ENCODE measurements around the gene DDX52.
"Not testable (repeated sequence)": the region's sequence is repeated elsewhere in the genome, so short reads cannot be mapped to it uniquely, and the experiment has no call there.

Gene DDX52

GRCh38 chr17:37648555-37648954, 5.3 kb upstream of the DDX52 start:
- no peak for DNase-seq

- DNase-seq: no peak
These were observed 4.6 kb upstream of the DDX52 start for GRCh38 chr17:37647856-37648255.

GRCh38 chr17:37643869-37644268, 623 bp upstream of the DDX52 start:
- no peak for DNase-seq

- peak; percentile 56 for DNase-seq
These were observed 565 bp downstream of the DDX52 start for GRCh38 chr17:37642681-37643080.

DNA sequence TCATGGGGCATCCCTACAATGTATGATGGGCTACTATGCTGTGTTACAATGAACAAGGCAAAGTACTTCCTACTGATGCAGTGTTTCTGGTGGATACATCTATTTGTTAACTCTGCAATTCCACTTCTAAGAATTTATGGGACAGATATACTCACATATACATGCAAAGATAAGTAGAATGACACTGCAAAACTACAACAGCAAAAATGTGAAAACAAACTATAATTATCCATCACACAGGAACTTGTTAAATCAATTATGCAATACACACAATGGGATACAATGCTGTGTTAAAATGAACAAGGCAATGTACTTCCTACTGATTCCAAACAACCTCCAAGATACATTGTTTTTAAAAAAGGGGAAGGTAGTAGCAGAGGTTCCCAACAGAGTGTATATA, 3.2 kb downstream of the DDX52 start:
- peak; percentile 26 for DNase-seq

DNA sequence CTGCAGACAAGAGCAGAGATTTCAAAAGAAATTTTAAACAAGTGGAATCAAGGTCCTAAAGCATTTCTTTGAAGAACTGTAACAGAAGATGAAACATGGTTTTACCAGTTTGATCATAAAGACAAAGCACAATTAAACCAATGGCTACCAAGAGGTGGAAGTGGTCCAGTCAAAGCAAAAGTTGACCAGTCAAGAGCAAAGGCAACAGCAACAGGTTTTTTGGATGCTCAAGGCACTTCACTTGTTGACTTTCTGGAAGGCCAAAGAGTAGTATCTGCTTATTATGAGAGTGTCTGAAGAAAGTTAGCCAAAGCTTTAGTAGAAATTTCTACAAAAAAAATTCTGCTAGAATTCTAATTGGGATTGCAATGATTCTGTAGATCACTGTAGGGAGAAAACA, 5.3 kb downstream of the DDX52 start:
- no peak for DNase-seq

DNA sequence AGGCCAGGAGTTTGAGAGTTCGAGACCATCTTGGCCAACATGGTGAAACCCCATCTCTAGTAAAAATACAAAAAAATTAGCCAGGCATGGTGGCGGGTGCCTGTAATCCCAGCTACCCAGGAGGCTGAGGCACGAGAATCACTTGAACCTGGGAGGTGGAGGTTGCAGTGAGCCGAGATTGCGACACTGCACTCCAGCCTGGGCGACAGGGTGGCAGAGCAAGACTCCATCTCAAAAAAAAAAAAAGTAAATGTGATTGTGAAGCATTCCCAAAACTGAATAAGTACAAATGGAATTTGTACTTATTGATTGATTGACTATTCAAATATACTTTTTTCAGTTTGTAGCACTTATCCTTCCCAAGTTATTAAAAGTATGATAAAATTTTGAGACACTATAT, 26.8 kb downstream of the DDX52 start:
- DNase-seq: not testable (repeated sequence)

DNA sequence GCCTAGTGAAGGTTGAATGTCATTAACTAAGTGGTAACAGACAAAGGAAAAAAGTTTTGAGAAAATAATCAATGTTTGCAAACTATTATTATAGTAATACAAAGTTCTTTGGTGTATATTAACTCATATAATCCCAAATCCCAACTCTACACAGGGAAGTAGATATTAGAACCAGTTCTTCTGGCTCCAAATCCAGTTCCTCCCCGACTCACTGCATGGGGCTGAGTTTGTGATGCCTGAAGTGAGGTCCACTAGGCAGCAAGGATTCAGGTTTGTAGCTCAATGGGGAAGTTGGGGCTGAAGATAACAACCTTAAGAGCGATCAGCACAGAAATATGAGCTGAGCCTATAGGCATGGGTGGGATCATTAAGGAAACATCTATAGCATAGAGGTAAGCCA, 28.4 kb downstream of the DDX52 start:
- no peak for DNase-seq

- DNase-seq: no peak
These were observed 28.9 kb downstream of the DDX52 start for GRCh38 chr17:37614391-37614790.

DNA sequence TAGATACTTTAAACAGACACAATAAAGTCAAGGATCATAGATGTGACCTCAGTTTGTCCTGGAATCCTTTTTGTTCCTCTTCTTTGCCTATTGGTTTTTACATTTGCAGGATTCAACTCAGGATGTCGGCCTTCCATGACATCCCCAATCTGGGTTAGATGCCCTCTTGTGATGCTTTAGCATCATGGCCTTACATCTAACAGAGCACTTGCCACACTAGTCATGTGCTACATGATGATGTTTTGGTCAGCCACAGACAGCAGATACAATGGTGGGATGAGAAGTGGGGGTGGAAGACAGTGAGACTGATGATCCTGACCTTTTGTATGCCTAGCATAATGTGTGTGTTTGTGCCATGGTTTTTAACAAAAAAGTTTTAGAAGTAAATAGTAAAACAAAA, 32.3 kb downstream of the DDX52 start:
- DNase-seq: peak; percentile 14

GRCh38 chr17:37610041-37610420, 33.2 kb downstream of the DDX52 start:
- peak; percentile 5 for DNase-seq

GRCh38 chr17:37609170-37610040, 33.8 kb downstream of the DDX52 start, which contains the start of gene SYNRG:
SYNRG (minus strand) TSS chr17:37609418; CDS start chr17:37609355, 63 bp downstream.
- DNase-seq: peak; percentile 96

DNA sequence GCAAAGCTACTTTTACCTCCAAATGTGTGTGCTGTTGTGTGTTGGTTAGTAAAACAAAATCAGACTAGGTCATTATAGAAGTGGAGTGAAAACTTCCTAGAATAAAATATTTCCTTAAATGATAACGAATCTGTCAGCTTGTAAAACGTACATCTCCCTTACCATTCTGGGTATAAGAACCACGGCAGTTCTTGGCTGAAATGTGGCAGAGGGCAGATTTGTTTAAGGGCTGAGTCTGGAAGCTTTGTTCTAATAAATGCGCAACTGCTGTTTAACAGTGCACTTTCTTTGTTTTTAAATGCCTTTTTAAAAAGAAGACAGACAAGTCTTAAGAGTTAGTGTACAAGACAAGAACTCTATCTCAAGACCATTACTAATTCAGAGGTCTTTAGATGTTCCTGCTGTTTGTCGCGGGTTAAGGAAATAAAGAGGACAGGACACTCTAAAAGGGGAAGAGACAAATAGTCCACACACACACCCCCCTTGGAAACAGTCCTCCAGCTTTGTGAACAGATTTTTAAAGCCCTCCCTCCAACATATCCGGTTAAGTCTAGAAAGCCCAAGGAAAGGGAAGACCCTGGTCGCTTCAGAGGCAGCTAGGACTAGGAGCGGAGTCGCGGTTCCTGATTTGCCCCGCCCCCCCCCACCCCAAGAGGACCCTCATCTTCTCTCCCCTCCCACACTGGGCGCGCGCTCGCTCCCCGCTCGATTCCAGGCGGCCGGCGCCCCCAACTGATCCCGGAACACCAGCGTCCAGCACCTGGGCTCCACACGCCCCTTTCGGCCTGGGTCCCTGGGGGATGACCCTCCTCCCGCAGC, 34.7 kb downstream of the DDX52 start:
- DNase-seq: peak; percentile 54

DNA sequence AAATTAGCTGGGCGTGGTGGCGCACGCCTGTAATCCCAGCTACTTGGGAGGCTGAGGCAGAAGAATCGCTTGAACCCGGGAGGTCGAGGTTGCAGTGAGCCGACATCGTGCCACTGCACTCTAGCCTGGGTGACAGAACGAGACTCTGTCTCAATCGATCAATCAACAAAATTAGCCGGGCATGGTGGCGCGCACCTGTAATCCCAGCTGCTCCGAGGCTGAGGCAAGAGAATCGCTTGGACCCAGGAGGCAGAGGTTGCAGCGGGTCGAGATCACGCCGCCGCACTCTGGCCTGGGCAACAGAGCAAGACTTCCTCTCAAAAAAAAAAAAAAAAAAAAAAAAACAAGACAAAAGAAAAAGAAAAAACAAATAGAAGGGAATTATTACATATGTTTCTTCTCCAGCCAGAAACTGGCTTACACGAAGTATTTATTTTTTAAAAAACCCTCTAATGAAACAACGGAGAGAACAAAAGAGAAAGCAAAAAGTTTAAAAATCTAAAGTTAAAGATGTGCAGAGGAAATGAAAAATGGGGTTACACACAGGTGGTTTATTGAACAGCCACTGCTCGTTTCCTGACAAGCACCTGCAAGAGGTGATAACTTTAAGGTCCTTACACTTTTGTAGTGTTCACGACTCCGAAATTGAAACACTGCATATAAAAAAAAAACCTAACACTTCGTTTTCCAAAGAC, 35.5 kb downstream of the DDX52 start:
- no peak for DNase-seq

- DNase-seq: peak; percentile 59
These were observed 37.3 kb downstream of the DDX52 start for GRCh38 chr17:37605813-37606505.

DNA sequence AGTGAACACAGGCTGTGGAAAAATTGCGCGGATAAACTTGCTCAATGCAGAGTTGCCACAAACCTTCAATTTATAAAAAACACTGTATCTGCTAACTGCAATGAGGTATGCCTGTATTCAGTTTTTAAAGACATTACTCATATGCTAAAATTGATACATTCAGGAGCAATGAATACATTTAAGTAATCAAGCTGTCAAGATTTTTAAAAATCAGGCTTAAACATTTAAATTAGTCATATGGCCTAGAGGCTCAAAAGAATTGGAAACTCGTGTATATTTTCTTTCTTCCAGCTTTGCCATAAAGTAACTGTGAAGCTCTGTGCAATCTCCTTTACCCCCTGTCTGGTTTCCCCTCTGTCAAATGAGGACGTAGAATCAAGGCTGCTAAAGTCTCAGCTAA, 38.2 kb downstream of the DDX52 start:
- no peak for DNase-seq

DNA sequence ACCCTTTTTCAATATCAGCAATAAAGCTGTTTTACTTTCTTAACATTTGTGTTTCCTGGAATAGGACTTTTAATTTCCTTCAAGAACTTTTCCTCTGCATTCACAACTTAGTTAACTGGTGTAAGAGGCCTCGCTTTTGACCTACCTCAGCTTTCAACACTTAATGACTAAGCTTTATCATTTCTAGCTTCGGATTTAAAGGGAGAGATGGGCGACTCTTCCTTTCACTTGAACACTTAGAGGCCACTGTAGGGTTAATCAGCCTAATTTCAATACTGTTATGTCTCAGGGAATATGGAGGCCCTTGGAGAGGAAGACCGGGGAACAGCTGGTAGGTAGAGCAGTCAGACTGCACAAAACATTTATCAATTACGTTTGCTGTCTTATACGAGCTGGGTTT, 38.7 kb downstream of the DDX52 start:
- no peak for DNase-seq

- DNase-seq: peak; percentile 34
These were observed 45.1 kb downstream of the DDX52 start for GRCh38 chr17:37598145-37598544.

DNA sequence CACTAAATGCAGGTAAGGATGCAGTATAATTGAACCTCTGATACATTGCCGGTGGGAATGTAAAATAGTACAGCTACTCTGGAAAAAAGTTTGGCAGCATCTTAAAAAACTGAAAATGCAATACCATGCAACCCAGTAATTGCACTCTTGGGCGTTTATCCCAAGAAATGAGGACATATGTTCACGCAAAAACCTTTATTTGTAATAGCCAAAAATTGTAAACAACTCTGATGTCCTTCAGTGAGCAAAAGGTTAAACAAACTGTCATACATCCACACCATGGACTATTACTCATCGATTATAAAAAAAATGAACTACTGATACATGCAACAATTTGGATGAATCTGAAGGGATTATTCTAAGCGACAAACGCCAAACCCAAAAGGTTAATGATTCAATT, 51.0 kb downstream of the DDX52 start:
- no peak for DNase-seq

GRCh38 chr17:37585066-37585465, 58.2 kb downstream of the DDX52 start:
- DNase-seq: no peak

DNA sequence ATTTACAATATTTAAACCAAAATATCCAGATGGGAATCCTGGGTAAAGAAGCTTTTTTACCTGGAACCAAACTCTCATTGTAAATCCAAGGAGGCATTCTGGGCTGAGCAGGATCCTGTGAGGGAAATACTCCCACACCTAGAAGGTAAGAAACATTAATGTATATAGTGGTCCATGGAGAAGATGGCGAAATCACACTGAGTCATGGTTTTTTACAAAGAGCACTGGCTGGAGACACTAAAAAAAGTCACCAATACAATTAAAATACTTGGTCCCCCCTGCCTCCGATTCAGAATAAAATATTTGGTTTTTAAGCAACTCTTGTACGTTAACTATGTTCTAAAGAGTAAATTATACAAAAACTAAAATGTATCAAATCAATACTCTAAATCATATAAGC, 67.0 kb downstream of the DDX52 start:
- DNase-seq: no peak

- DNase-seq: no peak
These were observed 68.8 kb downstream of the DDX52 start for GRCh38 chr17:37574427-37574826.

GRCh38 chr17:37571674-37572073, 71.6 kb downstream of the DDX52 start:
- DNase-seq: no peak

Data from hematopoietic multipotent progenitor cell treated with erythropoietin and hydrocortisone succinate and interleukin-3 and kit ligand, for 6 days (in vitro differentiated cells).